ENCODE data around the gene PQBP1.

DNA sequence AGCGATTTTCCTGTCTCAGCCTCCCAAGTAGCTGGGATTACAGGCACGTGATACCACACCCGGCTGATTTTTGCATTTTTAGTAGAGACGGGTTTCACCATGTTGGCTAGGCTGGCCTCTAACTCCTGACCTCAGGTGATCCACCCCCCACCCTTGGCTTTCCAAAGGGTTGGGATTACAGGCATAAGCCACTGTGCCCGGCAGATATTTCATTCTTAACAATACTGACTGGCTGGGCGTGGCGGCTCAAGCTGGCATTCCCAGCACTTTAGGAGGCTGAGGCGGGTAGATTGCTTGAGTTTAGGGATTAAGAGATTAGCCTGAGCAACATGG is 1.3 kb downstream of the PQBP1 start:
- TF ChIP-seq EZH2 (IDR thresholded peaks at IDR 0.05; ENCODE audit: borderline replicate concordance) (no peak), EZH2phosphoT487 (IDR thresholded peaks at IDR 0.05; ENCODE audit: low read depth, severe bottlenecking, unreplicated experiment) (no peak)
- TF ChIP-seq, protein P1, sequence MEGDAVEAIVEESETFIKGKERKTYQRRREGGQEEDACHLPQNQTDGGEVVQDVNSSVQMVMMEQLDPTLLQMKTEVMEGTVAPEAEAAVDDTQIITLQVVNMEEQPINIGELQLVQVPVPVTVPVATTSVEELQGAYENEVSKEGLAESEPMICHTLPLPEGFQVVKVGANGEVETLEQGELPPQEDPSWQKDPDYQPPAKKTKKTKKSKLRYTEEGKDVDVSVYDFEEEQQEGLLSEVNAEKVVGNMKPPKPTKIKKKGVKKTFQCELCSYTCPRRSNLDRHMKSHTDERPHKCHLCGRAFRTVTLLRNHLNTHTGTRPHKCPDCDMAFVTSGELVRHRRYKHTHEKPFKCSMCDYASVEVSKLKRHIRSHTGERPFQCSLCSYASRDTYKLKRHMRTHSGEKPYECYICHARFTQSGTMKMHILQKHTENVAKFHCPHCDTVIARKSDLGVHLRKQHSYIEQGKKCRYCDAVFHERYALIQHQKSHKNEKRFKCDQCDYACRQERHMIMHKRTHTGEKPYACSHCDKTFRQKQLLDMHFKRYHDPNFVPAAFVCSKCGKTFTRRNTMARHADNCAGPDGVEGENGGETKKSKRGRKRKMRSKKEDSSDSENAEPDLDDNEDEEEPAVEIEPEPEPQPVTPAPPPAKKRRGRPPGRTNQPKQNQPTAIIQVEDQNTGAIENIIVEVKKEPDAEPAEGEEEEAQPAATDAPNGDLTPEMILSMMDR (IDR thresholded peaks at IDR 0.05; ENCODE audit: poor library complexity): no peak
